Measurements from ENCODE around the gene SH3BP4. TPM values are rescaled to one million over a fixed set of nuclear protein-coding genes. Genes with fewer than 3 reads are reported as not detected.

The SH3BP4 gene
- total RNA-seq, 1 donor from 2014 or later = 36.7 TPM

DNA sequence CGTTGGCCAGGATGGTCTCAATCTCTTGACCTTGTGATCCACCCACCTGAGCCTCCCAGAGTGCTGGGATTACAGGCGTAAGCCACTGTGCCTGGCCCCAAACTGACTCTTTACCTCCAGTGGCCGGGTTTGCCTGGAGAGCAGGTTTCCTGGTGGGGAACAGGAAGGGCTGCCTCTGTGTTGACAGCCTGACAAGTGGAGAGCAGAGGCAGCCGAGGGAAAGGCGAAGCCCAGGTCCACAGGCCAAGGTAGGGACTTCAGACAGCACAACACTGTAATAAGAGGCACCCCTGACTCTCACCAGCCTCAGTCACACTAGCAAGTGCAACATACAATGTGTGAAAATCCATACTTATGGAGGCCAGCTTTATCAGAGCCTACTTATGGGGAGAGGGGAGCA is 16.5 kb upstream of the SH3BP4 start:
- Histone ChIP-seq H3K27me3 (no peaks in the 10 kb centered on the region), H3K9me3 (no peaks in the 10 kb centered on the region), H3K4me3 (no peak overlapping the region), H3K4me1 (no peaks in the 10 kb centered on the region), H3K36me3 (no peaks in the 10 kb centered on the region), H3K27ac (no peak overlapping the region)
- TF ChIP-seq CTCF (IDR thresholded peaks at IDR 0.05) = no peak
- DNase-seq (ENCODE audit: low spot score in 2 of 2) = no peak
- intact Hi-C loops (cut with DNase I) = no loop called here

DNA sequence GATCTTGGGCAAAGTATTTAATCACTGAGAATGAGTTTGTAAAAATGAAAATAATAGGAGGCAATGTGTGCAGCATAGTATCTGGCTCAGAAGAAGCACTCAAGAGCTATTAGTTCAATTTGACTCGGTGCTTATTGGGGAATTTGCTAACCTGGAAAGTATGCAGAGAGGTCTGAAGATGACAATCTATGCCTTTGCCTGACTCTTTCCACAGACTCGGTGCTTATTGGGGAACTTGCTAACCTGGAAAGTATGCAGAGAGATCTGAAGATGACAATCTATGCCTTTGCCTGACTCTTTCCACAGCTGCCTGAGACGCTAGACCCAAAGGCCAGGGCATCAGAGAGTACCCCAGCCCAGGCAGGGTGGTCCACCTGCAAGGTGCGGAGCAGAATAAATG is 12.2 kb upstream of the SH3BP4 start:
- no peaks in the 10 kb centered on the region for H3K27me3 ChIP-seq
- no peak for TF ChIP-seq CTCF (IDR thresholded peaks at IDR 0.05)
- no peaks in the 10 kb centered on the region for H3K4me1 ChIP-seq
- H3K9me3 ChIP-seq = no peaks in the 10 kb centered on the region
- no peak overlapping the region for H3K27ac ChIP-seq
- DNase-seq (ENCODE audit: low spot score in 2 of 2) = no peak
- intact Hi-C loops (cut with DNase I) = no loop called here
- H3K36me3 ChIP-seq = no peaks in the 10 kb centered on the region
- no peak overlapping the region for H3K4me3 ChIP-seq

DNA sequence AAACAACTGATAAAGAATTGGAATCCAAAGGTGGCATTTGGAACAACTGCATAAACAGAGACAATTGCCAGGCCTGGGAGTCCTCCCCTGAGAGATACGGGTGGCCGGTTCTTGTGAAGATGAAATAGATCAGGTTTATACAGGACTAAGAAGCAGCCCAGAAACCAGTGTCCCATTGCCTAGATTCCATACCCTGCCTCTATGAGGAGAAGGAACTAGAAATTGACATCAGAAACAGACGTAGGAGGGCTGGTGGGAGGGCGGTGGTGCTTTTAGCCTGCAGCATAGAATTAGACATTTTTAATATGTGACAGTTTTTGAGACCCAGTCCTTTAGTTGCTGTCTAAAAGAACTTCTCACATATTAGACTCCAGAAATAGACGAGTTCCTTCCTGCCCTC is 11.8 kb upstream of the SH3BP4 start:
- Histone ChIP-seq H3K36me3 (no peaks in the 10 kb centered on the region), H3K4me1 (no peaks in the 10 kb centered on the region), H3K27ac (no peak overlapping the region), H3K9me3 (no peaks in the 10 kb centered on the region), H3K4me3 (no peak overlapping the region), H3K27me3 (no peaks in the 10 kb centered on the region)
- intact Hi-C loops (cut with DNase I) = no loop called here
- DNase-seq (ENCODE audit: low spot score in 2 of 2) = no peak
- TF ChIP-seq CTCF (IDR thresholded peaks at IDR 0.05) = no peak

- Histone ChIP-seq H3K27me3 (no peaks in the 10 kb centered on the region), H3K4me3 (no peak overlapping the region), H3K9me3 (no peaks in the 10 kb centered on the region), H3K4me1 (no peaks in the 10 kb centered on the region), H3K27ac (no peak overlapping the region), H3K36me3 (no peaks in the 10 kb centered on the region)
- no peak for DNase-seq (ENCODE audit: low spot score in 2 of 2)
- no peak for TF ChIP-seq CTCF (IDR thresholded peaks at IDR 0.05)
- intact Hi-C loops (cut with DNase I) = no loop called here
Measured at GRCh38 chr2:234940527-234940926, 11.3 kb upstream of the SH3BP4 start.

DNA sequence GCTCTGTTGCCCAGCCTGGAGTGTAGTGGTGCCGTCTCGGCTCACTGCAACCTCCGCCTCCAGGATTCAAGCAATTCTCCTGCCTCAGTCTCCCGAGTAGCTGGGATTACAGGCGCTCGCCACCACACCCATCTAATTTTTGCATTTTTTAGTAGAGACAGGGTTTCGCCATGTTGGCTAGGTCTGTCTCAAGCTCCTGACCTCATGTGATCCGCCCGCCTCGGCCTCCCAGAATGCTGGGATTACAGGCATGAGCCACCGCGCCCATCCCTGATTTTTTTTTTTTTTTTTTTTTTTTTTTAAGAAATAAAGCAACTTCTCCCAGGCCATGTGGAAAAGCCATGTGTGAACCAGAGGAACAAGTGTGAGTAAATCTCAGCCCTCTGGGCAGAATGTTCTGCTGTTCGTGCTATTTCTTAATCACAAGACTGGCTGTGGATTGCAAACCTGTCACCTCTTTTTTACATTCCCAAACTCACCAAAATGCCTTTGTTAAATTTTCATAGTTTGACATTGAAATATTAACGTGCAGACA is 6.4 kb upstream of the SH3BP4 start:
- no peak overlapping the region for H3K4me3 ChIP-seq
- intact Hi-C loops (cut with DNase I) = no loop called here

More for the DNA sequence above, 6.4 kb upstream of the SH3BP4 start:
- Histone ChIP-seq H3K9me3 (no peaks in the 10 kb centered on the region), H3K36me3 (no peaks in the 10 kb centered on the region), H3K27me3 (no peaks in the 10 kb centered on the region), H3K27ac (no peak overlapping the region), H3K4me1 (peaks cover 0 to under 1% of the 10 kb centered on the region in 2 donors)
- TF ChIP-seq CTCF (IDR thresholded peaks at IDR 0.05) = no peak
- DNase-seq (ENCODE audit: low spot score in 2 of 2) = no peak
